Smooth muscle cell of the brain vasculature (primary cell): ENCODE results near the gene ENDOU.

Source experiments
- DNase-seq: peaks from one replicate; pipeline ENCODE4 v3.0.0-alpha.2; 2012; ENCODE audit warnings: low read depth, low spot score

ENDOU gene

GRCh38 chr12:47743311-47743860 lies 18.1 kb upstream of the ENDOU start:
- no peak for DNase-seq

GRCh38 chr12:47742253-47742825 lies 17.0 kb upstream of the ENDOU start:
- DNase-seq: no peak

- no peak for DNase-seq
Measured at GRCh38 chr12:47741340-47741703, 16.0 kb upstream of the ENDOU start.

- no peak for DNase-seq
Measured at GRCh38 chr12:47740606-47741339, 15.5 kb upstream of the ENDOU start.

- no peak for DNase-seq
Measured at GRCh38 chr12:47739979-47740378, 14.7 kb upstream of the ENDOU start.

- no peak for DNase-seq
Measured at GRCh38 chr12:47739297-47739696, 14.0 kb upstream of the ENDOU start.

- DNase-seq: no peak
Measured at GRCh38 chr12:47737936-47738594, 12.8 kb upstream of the ENDOU start.

GRCh38 chr12:47736877-47737676 lies 11.8 kb upstream of the ENDOU start:
- peak; percentile 75 for DNase-seq

GRCh38 chr12:47736216-47736615 lies 10.9 kb upstream of the ENDOU start:
- DNase-seq: no peak

- DNase-seq: no peak
Measured at GRCh38 chr12:47735649-47736048, 10.4 kb upstream of the ENDOU start.

GRCh38 chr12:47734725-47735480 lies 9.6 kb upstream of the ENDOU start:
- DNase-seq: no peak

GRCh38 chr12:47733142-47733541 lies 7.9 kb upstream of the ENDOU start:
- DNase-seq: no peak

- DNase-seq: no peak
Measured at GRCh38 chr12:47732504-47732903, 7.2 kb upstream of the ENDOU start.

GRCh38 chr12:47731723-47732122 lies 6.4 kb upstream of the ENDOU start:
- no peak for DNase-seq

- no peak for DNase-seq
Measured at GRCh38 chr12:47730341-47730744, 5.1 kb upstream of the ENDOU start.

- no peak for DNase-seq
Measured at GRCh38 chr12:47729233-47729632, 3.9 kb upstream of the ENDOU start.

GRCh38 chr12:47725893-47726292 lies 603 bp upstream of the ENDOU start:
- no peak for DNase-seq

GRCh38 chr12:47722941-47723631 lies 2.2 kb downstream of the ENDOU start:
- no peak for DNase-seq

- DNase-seq: no peak
Measured at GRCh38 chr12:47722136-47722834, 3.0 kb downstream of the ENDOU start.

GRCh38 chr12:47721431-47721973 lies 3.8 kb downstream of the ENDOU start:
- DNase-seq: no peak
